ENCODE data around the gene ELF5. TPM values are rescaled to one million over a fixed set of nuclear protein-coding genes. Genes with fewer than 3 reads are reported as not detected.

Gene ELF5
- total RNA-seq (2014; rRNA removed; shearing (Covaris generic)): not detected in 2 replicates

DNA sequence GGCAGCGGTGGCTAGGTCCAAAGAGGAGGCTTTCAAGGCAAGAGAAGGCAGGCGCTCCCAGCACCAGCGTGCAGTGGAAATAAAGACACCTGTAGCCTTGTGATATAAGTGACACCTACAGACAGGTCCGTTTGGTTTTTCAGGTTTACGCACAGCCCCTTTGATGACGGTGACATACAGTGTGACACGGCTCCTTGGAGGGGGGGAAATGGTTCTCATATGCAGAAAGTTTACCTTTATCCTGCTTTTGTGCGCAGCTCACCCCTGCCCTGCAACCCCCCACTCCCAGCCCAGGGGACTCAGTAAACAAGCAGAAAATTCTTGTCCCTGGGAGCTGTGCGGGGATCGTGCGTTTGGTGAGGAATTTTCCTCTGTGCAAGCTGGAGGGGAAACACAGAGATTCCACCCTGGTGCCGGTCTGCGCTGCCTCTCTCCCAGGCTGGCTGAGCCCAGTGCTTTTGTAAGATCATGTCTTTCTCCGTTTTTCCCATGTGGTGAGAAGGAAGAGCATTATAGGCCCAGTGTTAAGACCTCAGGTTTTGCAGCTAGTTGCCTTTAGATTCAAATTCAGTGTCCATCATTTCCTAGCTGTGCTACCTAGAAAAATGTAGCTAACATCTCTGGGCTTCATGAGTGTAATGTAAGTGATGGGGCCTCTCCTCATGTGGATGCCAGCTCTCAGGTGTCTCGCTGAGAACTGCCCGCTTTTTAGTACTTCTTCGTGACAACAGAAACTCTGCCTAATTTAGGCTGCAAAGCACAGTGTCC is at the start of gene ELF5:
TSS of gene ELF5 (minus strand) at position 113 of the 768 bp plus-strand sequence. CDS start 8,045 bp downstream, outside the sequence.
- no peak for DNase-seq (ENCODE audit: low spot score)

DNA sequence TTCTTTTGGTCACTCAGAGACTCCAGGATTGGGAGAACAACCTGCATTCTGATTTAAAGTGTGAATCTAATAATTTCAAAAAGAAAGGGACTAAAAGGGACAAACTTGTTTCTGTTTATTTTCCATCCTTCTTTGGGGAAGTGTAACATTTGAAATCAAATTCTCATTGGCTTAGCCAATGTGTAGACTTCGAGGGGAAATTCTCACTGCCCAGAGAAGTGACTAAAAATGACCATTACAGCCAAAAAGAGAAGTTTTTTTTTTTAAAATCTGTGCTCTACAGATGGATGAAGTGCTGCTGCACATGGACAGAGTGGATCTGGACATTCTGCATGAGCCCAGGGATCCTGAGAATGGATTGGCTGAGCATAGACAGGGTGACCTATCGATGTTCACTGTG is 49.4 kb upstream of the ELF5 start:
- no peak for DNase-seq (ENCODE audit: low spot score)

DNA sequence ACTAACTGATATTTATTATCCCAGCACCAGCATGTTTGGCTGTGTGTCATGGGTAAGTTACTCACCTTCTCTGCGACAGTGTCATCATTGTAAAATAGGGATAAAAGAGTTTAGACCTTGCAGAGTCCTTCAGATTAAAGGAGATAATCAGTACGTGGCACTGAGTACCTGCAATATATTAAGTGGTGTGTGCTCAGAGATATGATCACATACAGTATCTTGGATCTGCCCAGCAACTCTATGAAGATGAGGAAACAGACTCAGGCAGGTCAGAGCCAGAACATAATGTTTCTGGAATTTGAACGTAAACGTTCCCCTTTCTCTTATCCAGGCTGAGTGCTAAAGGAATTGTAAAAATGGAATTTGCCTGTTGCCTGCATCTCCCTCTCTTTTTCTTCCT is 46.9 kb upstream of the ELF5 start:
- no peak for DNase-seq (ENCODE audit: low spot score)

DNA sequence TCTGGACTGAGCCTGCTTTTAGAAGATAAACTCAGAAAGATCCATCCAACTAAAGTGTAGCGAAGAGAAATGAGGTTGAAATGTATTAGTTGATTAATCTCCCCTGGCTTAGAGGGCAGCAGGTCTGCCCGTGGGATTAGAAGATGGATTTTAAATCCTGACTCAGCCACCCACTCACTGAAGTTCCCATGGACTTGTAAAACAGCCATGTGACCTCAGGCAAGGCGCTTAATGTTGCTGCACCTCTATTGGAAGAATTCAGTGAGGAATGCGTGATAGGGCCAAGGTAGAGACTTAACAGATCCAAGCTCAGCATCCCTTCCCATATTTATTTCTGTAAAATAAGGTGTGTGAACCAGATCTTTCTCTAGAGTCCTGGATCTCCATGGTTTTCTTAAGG is 45.1 kb upstream of the ELF5 start:
- DNase-seq (ENCODE audit: low spot score): no peak

DNA sequence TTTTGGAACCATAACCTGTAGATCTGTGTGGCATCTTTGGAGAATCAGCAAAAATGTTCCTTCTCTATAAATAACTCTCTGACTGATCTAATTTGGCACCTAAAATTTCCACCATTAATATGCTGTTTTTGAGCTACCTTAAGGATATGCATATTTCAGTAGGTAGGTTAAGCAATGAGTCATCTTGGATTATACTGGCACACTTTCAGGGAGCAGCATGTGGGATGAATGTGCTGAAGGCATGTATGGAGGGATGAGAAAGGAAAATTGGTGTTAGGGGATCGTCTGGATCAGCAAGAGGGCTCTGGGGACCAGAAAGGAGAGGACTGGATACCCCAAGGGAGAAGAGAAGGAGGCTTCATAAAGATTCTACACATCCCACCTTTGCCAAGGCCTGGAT is 44.6 kb upstream of the ELF5 start:
- DNase-seq (ENCODE audit: low spot score): peak; percentile 36

DNA sequence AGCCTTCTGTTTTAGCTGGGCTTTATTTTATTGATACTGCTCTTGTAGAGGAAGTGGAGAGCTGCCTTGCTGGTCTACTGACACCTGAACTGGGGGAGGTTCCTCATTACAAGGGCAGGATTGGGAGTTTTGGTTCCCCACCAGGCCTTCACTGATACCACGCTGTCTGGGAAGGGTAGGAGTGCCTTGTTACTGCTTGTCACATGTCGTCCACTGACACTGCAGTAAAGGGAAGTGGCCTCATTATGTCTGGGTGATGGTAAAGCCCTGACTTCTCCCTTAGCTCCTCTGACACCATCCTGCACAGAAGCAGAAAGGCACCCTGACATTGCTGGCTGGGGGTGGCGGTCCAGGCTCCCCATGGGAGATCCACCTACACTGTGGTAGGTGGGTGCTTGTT is 38.7 kb upstream of the ELF5 start:
- DNase-seq (ENCODE audit: low spot score): no peak

DNA sequence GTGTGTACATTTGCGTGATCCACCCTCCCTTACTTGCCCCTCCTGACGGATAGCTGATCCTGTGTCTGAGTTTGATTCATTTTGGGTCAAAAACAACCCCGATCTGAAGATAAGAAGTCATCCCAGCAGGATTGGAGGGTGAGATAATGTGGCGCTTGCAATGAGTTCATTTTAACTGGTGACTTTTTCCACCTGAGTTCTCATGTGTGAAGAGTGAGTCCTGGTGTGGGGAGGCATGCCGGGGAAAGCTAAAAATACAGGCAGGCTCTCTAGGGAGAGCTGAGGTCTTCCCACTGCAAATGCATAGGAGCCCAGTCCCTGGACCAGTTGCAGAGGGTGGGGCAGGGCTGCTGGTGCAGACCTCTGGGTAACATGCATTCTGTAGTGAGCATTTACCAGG is 35.7 kb upstream of the ELF5 start:
- DNase-seq (ENCODE audit: low spot score): no peak

DNA sequence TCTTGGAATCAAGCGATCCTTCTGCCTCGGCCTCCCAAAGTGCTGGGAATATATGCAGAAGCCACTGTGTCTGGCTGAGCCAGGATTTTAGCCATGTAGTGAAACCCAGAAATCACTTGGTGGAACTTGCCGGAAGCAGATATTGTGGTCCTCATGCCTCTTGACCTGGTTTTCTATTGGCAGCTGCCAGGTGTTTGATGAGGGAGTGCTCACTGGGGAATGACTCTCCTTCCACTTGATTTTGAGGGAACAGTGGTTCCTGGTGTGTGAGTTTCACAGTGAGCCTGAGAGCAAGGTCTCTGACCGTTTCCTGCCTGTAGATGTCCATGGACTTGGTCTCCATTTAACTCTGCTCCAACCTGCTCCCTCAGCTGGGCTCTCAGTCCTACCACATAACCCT is 34.7 kb upstream of the ELF5 start:
- DNase-seq (ENCODE audit: low spot score): no peak

DNA sequence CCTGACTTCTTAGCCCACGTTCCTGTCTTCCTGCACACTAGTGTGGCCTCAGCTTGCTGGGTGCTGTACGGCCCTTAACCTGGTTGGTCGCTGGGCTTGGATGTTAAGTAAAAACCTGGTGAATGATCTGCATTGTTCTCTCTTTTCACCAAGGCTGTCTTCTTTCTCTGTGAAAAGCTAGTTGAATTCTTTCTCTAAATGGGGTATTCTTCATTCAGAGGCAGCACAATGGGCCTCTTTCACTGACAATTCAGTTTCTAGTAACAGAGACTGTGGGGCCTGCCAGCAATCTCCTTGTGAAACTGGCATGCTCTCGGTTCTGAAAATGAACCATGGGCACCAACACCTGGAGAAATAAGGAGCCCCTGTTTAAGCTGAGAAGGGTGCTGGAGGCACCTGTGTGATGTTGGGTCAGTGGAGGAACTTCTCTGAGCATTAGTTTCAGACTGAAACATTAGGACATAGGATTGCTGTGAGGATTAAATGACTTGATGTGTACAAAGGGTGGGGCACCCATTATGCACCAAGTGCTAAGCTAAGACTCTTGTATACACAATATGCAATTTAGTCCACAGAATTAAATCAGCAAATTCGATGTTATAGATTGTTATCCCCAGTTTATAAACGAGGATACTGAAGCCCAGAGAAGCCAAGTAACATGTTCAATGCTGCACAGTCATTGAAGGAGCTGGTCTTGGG is 33.1 kb upstream of the ELF5 start:
- no peak for DNase-seq (ENCODE audit: low spot score)

DNA sequence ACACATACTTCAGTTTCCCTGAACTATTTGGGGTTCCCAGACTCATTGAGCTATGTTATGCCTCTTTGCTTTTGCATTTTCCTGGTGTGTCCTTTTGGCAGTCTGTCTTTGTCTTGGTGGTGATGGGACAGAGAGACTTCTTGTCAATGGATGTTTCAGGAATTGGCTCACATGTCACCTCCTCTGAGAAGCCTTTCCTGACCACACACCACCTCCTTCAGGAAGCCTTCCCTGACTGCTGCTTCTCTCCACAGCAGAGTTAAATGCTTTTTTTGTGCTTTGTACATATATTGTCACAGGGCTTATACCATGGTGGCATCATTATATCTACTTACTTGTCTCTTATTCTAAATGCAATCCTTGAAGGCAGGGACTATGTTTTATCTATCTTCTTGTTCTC is 28.5 kb upstream of the ELF5 start:
- DNase-seq (ENCODE audit: low spot score): no peak

DNA sequence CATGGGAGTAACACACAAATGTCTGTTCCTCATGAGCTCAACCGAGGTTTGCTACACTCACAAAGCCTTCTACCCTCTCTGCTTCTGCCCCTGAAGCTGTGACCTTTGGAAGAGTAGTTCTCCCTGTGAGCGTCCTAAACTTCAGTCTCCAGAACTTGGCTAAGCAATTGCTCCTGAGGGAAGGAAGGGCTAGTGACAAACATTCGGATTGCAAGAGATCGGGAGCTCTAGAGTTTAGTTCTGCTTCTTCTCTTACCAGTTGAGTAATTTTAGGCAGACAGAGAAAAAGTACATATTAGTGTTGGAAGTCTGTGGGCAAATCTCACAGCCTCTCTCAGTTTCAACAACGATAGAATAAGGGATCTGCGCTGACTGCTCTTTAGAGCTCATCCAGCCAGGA is 27.3 kb upstream of the ELF5 start:
- DNase-seq (ENCODE audit: low spot score): no peak

DNA sequence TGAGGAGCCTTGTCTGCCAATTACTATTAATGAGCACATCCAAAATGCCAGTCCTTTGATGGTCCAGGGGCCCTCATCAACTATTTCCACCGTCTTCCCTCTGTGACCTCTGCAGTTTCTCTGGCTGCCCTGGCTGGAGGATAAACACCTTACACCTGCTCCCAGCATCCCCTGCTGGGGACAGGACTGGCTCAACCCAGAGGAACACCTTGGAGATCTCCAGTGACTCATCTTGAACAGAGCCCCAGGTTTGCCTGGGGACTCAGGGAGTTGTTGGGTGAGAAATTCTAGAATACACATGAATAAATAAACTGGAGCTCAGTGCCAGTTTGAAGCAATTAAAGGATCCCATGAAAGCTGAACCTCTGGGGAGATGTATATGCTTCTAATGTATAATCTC is 24.0 kb upstream of the ELF5 start:
- no peak for DNase-seq (ENCODE audit: low spot score)

DNA sequence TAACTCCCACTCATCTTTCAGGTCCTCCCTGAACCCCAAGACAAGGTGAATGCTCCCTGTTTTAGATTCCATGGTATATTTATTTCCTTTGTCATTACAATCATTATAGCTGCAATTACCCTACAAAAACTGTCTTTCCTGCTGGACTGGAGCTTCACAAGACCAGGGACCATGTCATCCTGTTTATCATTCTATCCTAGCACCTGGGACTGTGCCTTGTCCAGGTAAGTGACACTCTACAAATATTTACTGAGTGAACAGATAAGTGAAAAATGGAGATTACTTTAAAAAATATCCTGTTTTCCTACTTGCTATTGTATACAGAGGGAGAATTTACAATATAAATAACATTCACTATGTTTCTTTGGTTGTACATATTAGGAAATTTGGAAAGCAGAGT is 22.5 kb upstream of the ELF5 start:
- DNase-seq (ENCODE audit: low spot score): no peak

DNA sequence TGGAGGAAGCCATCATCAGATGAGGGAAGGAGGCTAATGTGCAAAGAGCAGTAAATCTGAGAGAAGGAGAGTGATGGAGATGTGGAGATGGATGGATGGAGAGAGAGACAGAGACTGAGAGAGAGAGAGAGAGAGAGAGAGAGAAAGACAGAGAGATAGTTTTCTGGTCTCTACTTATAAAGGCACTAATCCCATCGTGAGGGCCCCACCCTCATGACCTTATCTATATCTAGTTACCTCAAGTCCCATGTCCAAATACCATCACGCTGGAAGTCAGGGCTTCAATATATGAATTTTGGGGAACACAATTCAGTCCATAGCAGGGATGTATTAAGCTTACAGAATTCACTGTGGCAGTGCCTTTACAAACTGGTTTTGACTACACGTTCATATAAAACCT is 21.2 kb upstream of the ELF5 start:
- no peak for DNase-seq (ENCODE audit: low spot score)

DNA sequence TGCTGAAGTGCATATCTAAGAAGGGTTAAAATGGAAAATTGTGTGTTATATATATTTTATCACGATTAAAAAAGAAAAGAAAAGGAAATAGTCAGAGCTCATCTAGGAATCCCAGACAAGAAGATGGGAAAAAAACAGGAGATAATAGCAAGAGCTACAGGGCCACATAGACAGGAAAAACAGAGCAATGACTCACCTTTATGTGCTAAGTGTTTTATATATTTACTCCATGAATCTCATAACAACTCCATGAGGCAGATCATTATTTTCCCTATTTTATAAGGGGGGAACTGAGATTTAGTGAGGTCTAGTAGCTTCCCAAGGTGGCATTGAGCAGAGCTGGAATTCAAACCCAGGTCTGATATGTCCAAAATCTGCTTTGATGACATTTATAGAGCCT is 18.1 kb upstream of the ELF5 start:
- no peak for DNase-seq (ENCODE audit: low spot score)

DNA sequence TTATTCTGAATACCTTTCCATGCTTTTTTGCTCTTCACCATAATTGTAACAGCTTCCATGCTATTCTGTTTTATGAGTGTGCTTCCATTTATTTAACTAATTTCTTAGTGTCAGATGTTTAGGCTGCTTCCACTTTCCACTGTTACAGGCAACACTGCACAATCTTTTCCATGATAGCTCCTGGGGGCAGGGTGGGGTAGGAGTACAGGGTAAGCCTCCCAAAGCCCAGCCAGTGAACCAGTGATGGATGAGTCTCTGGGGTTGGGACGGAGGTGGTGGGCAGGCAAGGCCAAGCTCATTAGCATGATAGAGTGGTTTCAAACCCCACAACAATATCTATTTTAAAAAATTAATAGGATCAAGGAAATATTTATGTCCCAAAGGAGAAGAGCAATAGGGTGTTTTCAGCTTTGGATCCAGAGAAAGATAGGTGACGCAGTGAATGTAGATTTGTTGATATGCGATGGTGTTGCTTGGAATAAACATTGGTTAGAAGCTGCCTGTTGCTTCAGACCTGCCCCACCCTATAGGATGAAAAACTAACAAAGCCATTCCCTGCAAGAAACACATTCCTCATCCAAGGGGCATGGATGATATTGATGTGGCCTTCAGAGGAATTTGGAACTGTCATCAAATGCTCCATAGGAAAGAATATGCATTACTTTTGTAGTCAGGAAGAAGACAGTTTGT is 17.1 kb upstream of the ELF5 start:
- no peak for DNase-seq (ENCODE audit: low spot score)

DNA sequence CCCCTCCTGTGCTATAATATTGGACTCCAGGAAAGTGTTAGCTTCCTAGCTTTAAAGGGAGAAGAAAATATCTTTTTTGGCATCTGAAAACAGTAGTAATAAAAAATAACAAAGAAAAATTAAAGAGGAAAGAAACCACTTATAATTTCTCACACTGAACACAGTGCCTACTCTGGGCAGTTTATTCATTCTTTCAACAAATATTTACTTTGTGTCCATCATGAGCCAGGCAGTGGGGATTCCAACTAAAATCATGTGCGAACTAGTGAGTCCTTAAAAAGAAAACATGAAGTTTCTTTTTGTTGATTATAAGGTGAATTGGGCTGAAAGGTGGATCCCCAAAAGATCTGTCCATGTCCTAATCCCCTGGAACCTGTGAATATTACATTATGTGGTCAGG is 16.0 kb upstream of the ELF5 start:
- DNase-seq (ENCODE audit: low spot score): no peak

DNA sequence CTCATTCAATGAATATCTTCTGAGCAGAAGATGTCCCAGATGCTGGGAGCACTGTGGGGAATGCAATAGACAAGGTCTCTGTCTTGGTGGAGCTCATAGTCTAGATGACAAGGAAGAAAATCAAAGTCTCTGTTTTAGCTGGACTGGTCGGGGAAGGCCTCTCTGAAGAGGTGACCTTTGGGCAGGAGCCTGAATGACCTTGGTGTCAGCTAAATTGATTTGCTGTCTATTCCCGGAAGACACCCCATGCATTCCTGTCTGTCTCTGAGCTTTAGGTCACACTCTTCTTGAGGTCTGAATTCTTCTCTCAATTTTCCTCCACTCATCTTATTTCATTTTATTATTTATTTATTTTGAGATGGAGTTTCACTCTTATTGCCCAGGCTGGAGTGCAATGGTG is 14.5 kb upstream of the ELF5 start:
- DNase-seq (ENCODE audit: low spot score): no peak

DNA sequence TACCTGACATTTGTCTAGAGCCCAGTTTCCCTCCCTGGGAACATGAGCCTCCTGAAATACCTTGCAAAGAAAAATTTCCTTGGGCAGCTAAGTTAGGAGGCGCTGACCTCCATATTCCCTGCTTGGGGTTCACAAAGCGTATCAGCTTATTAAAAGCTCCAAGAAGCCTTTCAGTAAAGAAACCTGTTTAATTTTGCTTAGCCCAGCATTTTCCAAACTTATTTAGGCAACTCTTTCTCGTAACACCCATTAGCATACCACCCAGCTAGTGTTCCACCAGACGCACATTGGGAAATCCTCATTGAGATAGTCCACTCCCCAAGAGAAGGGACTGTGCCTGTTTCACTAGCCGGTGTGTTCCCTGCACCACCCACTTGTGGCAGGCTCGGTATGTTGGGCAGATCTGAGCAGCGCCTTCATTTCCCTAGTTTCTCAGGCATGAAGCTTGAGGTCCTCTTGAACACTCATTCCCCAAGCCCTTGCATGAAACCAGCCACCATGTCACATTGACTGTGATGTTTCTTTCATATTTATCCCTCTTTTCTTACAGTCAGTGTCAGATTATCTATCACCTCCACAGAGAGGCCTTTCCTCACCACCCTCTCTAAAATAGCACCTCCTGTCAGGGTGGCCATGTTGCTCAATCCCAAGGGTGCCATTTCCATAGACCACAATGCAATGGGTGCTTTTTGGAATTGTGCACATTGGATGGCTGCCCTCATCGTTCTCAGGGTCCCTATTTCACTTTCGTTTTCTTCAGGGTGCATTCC is 12.5 kb upstream of the ELF5 start:
- DNase-seq (ENCODE audit: low spot score): no peak

DNA sequence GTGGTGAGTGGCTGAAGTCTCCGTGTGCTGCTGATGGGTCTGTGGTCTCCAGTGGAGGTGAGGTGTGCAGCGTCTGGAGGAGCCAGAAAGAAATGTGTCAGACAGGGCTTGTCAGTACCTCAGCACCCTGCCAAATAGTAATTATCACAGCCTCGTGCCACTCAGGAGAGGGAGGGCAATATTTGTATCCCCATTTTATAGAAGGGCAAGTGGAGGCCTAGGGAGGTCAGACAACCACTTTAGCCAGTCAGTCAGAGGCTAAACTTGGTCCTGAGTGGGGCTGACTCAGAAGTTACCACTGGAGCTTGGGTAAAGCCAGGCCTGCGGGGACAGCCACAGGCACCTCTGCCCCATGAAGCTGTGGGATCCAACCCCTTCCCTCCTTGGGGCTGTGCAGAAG is 11.5 kb upstream of the ELF5 start:
- no peak for DNase-seq (ENCODE audit: low spot score)

DNA sequence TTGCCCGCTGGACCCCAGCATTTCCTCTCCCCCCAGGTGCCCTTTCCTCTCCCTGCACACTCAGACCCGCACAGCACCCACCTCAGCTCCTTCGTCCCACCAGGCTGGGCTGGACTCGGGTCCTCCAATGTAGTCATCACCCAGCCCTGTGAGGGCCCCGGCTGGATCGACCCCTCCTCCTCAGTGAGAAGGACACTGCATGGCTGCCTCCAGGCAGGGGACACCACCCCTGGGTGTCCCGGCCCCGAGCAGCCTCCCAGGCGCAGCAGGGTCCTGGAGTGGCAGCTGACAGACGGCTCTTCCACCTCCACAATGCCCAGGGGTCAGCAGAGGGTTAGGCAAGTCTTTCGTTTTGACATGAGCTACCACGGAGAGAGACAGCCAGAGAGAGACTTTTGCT is 11.1 kb upstream of the ELF5 start:
- no peak for DNase-seq (ENCODE audit: low spot score)

DNA sequence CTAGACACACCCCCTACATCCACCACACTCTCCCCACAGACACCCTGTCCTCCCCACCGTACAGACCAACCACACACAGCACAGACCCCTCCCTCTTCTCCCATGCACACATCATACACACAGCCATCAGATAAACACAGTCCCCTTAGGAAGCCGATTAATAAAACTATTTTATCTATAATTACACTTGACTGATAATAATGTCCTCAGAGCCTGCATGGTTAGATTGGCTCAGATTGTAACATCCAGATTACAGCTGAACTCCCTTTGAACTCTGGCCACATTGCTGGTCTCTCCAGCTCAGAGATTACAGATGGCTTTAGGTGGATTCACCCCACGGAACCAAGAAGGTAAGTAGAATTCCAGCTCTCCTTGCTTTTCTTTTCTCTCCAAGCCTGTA is 9.5 kb upstream of the ELF5 start:
- DNase-seq (ENCODE audit: low spot score): no peak
